ENCODE measurements around the gene PCNX2.

Gene PCNX2

DNA sequence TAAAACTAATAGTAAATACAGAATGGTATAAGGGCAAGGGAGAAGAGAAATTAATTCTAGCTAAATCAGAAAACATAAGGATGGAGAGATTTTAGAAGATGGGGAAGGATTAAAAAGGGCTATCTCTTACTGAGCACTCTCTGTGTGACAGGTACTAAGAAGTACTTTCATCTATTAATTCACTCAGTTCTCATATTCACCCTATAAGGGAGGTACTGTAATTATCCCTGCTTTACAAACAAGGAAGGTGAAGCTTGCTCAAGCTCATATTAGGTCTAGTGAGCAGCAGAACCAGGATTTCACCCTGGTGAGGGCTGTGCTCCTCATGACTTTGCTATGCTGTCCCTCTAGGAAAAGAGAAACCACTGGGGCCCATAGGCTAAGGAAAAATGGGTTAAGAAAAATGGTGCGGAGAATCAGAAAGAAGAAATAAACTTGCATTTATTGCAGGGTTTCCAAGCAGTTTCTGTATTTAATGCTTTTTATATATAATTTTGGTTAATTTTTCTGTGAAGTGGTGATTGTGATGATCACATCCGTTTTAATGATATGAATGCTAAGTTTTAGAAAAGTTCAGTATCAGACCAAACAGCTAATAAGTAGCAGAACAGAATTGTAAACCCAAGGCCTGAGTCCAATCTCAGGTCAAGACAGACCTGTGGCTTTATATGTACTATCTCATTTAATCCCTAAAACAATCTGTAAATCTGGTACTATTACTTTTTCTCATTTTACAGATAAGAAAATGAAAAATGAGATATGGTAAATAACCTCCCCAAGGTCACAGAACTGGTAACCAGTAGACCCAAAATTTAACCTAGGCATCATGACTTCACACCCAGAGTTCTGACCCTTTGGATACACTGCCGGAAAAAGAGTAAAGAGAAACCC is 1.7 kb downstream of the PCNX2 start:
- no peak overlapping the region for H3K4me3 ChIP-seq (ENCODE audit: low read length)

DNA sequence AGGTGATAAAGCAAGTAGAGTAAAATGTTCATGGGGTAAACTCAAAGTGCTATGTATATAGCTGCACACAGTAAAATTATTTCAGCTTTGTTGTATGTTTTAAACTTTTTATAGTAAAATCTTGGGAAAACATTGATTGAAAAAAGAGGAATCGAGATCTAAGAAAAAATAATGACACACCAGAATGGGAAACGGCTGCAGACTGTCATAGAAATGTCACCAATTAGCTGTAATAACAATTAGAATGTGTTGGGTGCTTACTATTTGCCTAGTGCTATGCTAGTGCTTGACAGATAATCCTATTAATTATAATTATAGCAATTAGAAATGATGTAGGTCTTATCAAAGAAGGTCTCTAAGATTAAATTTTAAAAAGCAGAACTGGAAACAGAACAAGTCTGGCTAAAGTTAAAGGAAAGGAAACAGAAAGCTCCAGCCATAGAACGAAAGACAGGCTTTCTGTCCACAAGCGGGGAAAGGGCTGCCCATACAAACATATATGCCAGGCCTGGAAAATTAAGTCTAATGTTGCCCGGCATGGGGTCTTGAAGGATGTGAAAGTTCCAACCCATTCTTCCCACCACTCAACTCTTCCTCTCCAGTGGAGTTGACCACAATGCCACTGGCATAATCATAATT is 5.0 kb downstream of the PCNX2 start:
- no peak overlapping the region for H3K4me2 ChIP-seq (ENCODE audit: low read length)
- no peak overlapping the region for H3K18ac ChIP-seq (ENCODE audit: low read length)
- H4K5ac ChIP-seq (ENCODE audit: low read length) = no peak overlapping the region
- H3K36me3 ChIP-seq (ENCODE audit: control insufficient read depth, insufficient read depth, low read length) = no peaks in the 10 kb centered on the region
- H2AK5ac ChIP-seq (ENCODE audit: low read length) = no peak overlapping the region
- no peaks in the 10 kb centered on the region for H3K4me1 ChIP-seq (ENCODE audit: control insufficient read depth, low read depth, low read length)
- no peak for DNase-seq
- no peak overlapping the region for H2BK15ac ChIP-seq (replicated peaks; ENCODE audit: low read depth)
- no peak overlapping the region for H3K23ac ChIP-seq (ENCODE audit: low read length)
- H2BK5ac ChIP-seq (ENCODE audit: low read length) = no peak overlapping the region
- no peak overlapping the region for H3K4me3 ChIP-seq (ENCODE audit: low read length)
- H3K27me3 ChIP-seq (ENCODE audit: insufficient read depth, low read length, poor library complexity) = no peaks in the 10 kb centered on the region
- WGBS (ENCODE audit: extremely low coverage, insufficient coverage, low lambda C conversion rate) = no CpG with 5 or more reads among the region's 5 CpGs
- H2BK120ac ChIP-seq (ENCODE audit: low read depth, low read length) = no peak overlapping the region
- H3K56ac ChIP-seq (ENCODE audit: low read length) = no peak overlapping the region
- peaks cover 40% of the 10 kb centered on the region for H3K79me2 ChIP-seq (ENCODE audit: control insufficient read depth, insufficient read depth, low read length)
- no peak overlapping the region for H3K4ac ChIP-seq (ENCODE audit: low read depth, low read length)
- H3K9ac ChIP-seq (ENCODE audit: low read length) = no peak overlapping the region
- no peak overlapping the region for H3K27ac ChIP-seq (ENCODE audit: low read depth, low read length)
- H3K79me1 ChIP-seq (ENCODE audit: low read length) = peaks cover 8% of the 10 kb centered on the region
- no peak overlapping the region for H4K8ac ChIP-seq (ENCODE audit: low read depth, low read length)

More for the DNA sequence above, 1.7 kb downstream of the PCNX2 start:
- peaks cover 26% of the 10 kb centered on the region for H3K79me2 ChIP-seq (ENCODE audit: control insufficient read depth, insufficient read depth, low read length)
- H3K27me3 ChIP-seq (ENCODE audit: insufficient read depth, low read length, poor library complexity) = no peaks in the 10 kb centered on the region
- H3K27ac ChIP-seq (ENCODE audit: low read depth, low read length) = no peak overlapping the region
- H3K4me2 ChIP-seq (ENCODE audit: low read length) = no peak overlapping the region
- H3K9ac ChIP-seq (ENCODE audit: low read length) = no peak overlapping the region
- H3K4ac ChIP-seq (ENCODE audit: low read depth, low read length) = no peak overlapping the region
- no peak overlapping the region for H2BK15ac ChIP-seq (replicated peaks; ENCODE audit: low read depth)
- H2BK120ac ChIP-seq (ENCODE audit: low read depth, low read length) = no peak overlapping the region
- no peak overlapping the region for H3K18ac ChIP-seq (ENCODE audit: low read length)
- H4K8ac ChIP-seq (ENCODE audit: low read depth, low read length) = no peak overlapping the region
- no peak overlapping the region for H3K56ac ChIP-seq (ENCODE audit: low read length)
- no peak overlapping the region for H2AK5ac ChIP-seq (ENCODE audit: low read length)
- no peaks in the 10 kb centered on the region for H3K36me3 ChIP-seq (ENCODE audit: control insufficient read depth, insufficient read depth, low read length)
- no peaks in the 10 kb centered on the region for H3K4me1 ChIP-seq (ENCODE audit: control insufficient read depth, low read depth, low read length)
- no peak overlapping the region for H4K5ac ChIP-seq (ENCODE audit: low read length)
- H3K23ac ChIP-seq (ENCODE audit: low read length) = no peak overlapping the region
- DNase-seq = peak; percentile 66
- H3K79me1 ChIP-seq (ENCODE audit: low read length) = peaks cover 3% of the 10 kb centered on the region
- WGBS (ENCODE audit: extremely low coverage, insufficient coverage, low lambda C conversion rate) = no CpG with 5 or more reads among the region's 3 CpGs
- H2BK5ac ChIP-seq (ENCODE audit: low read length) = no peak overlapping the region

DNA sequence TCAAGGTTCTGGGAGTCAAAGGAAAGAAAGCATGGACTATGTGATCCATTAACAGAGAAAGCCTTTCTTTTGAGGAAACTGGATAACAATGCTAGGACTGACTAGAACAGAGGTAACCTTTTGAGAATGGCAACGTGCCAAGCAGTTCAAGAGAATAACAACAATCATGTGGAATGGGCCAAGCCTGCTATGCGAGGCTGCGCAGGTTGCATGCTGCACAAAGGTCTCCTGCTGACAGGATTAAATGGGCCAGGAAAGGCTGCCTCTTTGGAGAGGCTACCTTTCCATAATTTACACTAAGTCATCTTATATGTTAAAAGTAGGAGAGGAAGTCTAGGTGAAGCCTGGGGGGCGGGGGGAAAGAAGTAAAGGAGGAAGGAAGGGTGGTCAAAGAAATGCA is 5.8 kb downstream of the PCNX2 start:
- WGBS (ENCODE audit: extremely low coverage, insufficient coverage, low lambda C conversion rate) = no CpG with 5 or more reads among the region's 4 CpGs
- no peak overlapping the region for H4K8ac ChIP-seq (ENCODE audit: low read depth, low read length)
- peaks cover 9% of the 10 kb centered on the region for H3K79me1 ChIP-seq (ENCODE audit: low read length)
- no peak overlapping the region for H2BK120ac ChIP-seq (ENCODE audit: low read depth, low read length)
- no peak overlapping the region for H3K4me2 ChIP-seq (ENCODE audit: low read length)
- H3K4me3 ChIP-seq (ENCODE audit: low read length) = no peak overlapping the region
- no peak overlapping the region for H3K18ac ChIP-seq (ENCODE audit: low read length)
- no peak overlapping the region for H3K27ac ChIP-seq (ENCODE audit: low read depth, low read length)
- H3K23ac ChIP-seq (ENCODE audit: low read length) = no peak overlapping the region
- H3K4ac ChIP-seq (ENCODE audit: low read depth, low read length) = no peak overlapping the region
- no peak overlapping the region for H4K5ac ChIP-seq (ENCODE audit: low read length)
- H3K79me2 ChIP-seq (ENCODE audit: control insufficient read depth, insufficient read depth, low read length) = peaks cover 42% of the 10 kb centered on the region
- no peak overlapping the region for H2BK15ac ChIP-seq (replicated peaks; ENCODE audit: low read depth)
- no peak overlapping the region for H2AK5ac ChIP-seq (ENCODE audit: low read length)
- no peak for DNase-seq
- no peak overlapping the region for H2BK5ac ChIP-seq (ENCODE audit: low read length)
- H3K36me3 ChIP-seq (ENCODE audit: control insufficient read depth, insufficient read depth, low read length) = no peaks in the 10 kb centered on the region
- H3K4me1 ChIP-seq (ENCODE audit: control insufficient read depth, low read depth, low read length) = no peaks in the 10 kb centered on the region
- H3K56ac ChIP-seq (ENCODE audit: low read length) = no peak overlapping the region
- no peaks in the 10 kb centered on the region for H3K27me3 ChIP-seq (ENCODE audit: insufficient read depth, low read length, poor library complexity)
- no peak overlapping the region for H3K9ac ChIP-seq (ENCODE audit: low read length)

DNA sequence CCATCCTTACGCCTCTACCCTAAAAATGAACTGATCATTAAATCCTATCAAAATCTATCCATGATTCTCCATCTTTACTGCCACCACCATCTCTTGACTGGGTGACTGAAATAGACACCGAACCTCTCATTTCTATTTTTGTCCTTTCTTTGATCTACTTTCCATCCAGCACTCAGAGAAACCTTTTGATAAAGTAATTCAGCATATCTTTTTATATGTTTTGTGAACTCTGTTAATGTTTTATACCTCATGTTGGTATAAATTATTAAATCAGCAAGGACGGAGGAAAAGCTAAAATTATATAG is 13.0 kb downstream of the PCNX2 start:
- WGBS (ENCODE audit: extremely low coverage, insufficient coverage, low lambda C conversion rate) = no CpG with 5 or more reads among the region's 3 CpGs
- peaks cover 10% of the 10 kb centered on the region for H3K79me1 ChIP-seq (ENCODE audit: low read length)

DNA sequence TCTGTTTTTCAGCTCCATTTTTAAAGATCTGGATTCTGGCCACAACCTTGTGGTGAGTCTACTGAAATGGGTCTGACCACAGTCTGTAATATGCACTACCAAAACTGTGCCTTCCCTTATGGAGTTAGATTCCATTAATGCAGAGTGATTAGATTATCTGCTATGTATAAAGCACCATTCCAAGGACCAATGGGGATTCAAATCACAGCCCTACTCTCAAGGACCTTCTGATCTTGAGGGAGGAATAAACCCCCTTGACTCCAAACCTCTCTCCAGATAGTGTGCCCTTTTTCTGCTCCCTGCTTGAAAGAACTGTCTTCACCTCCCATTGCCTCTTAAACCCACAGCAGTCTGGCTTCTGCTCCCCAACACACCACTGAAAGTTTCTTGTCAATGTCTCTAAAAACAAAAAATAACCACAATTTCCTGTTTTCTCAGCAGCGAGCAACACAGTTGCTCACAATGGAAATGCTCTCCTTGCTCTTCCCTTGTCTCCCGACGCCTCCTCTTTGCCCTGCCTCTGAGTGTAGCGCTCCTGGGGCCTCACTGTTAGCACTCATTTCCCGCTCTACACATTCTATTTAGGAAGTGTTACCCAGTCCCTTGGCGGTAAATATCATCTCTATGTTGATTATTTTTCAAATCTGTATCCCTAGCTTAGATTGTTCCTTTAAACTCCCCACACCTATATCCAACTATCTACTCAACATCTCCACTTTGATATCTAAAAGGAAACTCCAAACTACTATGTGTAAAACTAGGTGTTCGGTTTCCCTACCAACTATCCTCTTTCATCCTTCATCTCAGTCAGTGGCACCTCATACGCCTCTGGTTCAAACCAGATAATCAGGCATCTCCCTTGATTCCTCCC is 13.6 kb downstream of the PCNX2 start:
- peaks cover 17% of the 10 kb centered on the region for H3K79me2 ChIP-seq (ENCODE audit: control insufficient read depth, insufficient read depth, low read length)
- no CpG with 5 or more reads among the region's 8 CpGs for WGBS (ENCODE audit: extremely low coverage, insufficient coverage, low lambda C conversion rate)
- no peak overlapping the region for H3K4me2 ChIP-seq (ENCODE audit: low read length)
- DNase-seq = no peak
- H2AK5ac ChIP-seq (ENCODE audit: low read length) = no peak overlapping the region
- H3K36me3 ChIP-seq (ENCODE audit: control insufficient read depth, insufficient read depth, low read length) = no peaks in the 10 kb centered on the region
- no peak overlapping the region for H2BK5ac ChIP-seq (ENCODE audit: low read length)
- H3K27me3 ChIP-seq (ENCODE audit: insufficient read depth, low read length, poor library complexity) = no peaks in the 10 kb centered on the region
- H4K8ac ChIP-seq (ENCODE audit: low read depth, low read length) = no peak overlapping the region
- H3K79me1 ChIP-seq (ENCODE audit: low read length) = peaks cover 11% of the 10 kb centered on the region
- no peak overlapping the region for H3K9ac ChIP-seq (ENCODE audit: low read length)
- no peak overlapping the region for H3K4ac ChIP-seq (ENCODE audit: low read depth, low read length)
- no peak overlapping the region for H2BK120ac ChIP-seq (ENCODE audit: low read depth, low read length)
- no peaks in the 10 kb centered on the region for H3K4me1 ChIP-seq (ENCODE audit: control insufficient read depth, low read depth, low read length)
- H3K18ac ChIP-seq (ENCODE audit: low read length) = no peak overlapping the region
- no peak overlapping the region for H3K4me3 ChIP-seq (ENCODE audit: low read length)
- H3K23ac ChIP-seq (ENCODE audit: low read length) = no peak overlapping the region
- no peak overlapping the region for H2BK15ac ChIP-seq (replicated peaks; ENCODE audit: low read depth)
- H3K56ac ChIP-seq (ENCODE audit: low read length) = no peak overlapping the region
- H4K5ac ChIP-seq (ENCODE audit: low read length) = no peak overlapping the region
- no peak overlapping the region for H3K27ac ChIP-seq (ENCODE audit: low read depth, low read length)

More for the DNA sequence above, 13.0 kb downstream of the PCNX2 start:
- no peak overlapping the region for H3K27ac ChIP-seq (ENCODE audit: low read depth, low read length)
- no peak overlapping the region for H3K4me2 ChIP-seq (ENCODE audit: low read length)
- no peak overlapping the region for H3K18ac ChIP-seq (ENCODE audit: low read length)
- H3K56ac ChIP-seq (ENCODE audit: low read length) = no peak overlapping the region
- H2BK15ac ChIP-seq (replicated peaks; ENCODE audit: low read depth) = no peak overlapping the region
- H4K8ac ChIP-seq (ENCODE audit: low read depth, low read length) = no peak overlapping the region
- no peak overlapping the region for H2BK120ac ChIP-seq (ENCODE audit: low read depth, low read length)
- H3K79me2 ChIP-seq (ENCODE audit: control insufficient read depth, insufficient read depth, low read length) = peaks cover 19% of the 10 kb centered on the region
- H3K4me1 ChIP-seq (ENCODE audit: control insufficient read depth, low read depth, low read length) = no peaks in the 10 kb centered on the region
- no peak overlapping the region for H3K4ac ChIP-seq (ENCODE audit: low read depth, low read length)
- H2AK5ac ChIP-seq (ENCODE audit: low read length) = no peak overlapping the region
- H4K5ac ChIP-seq (ENCODE audit: low read length) = no peak overlapping the region
- no peak overlapping the region for H2BK5ac ChIP-seq (ENCODE audit: low read length)
- no peak overlapping the region for H3K4me3 ChIP-seq (ENCODE audit: low read length)
- no peaks in the 10 kb centered on the region for H3K27me3 ChIP-seq (ENCODE audit: insufficient read depth, low read length, poor library complexity)
- H3K23ac ChIP-seq (ENCODE audit: low read length) = no peak overlapping the region
- DNase-seq = no peak
- no peaks in the 10 kb centered on the region for H3K36me3 ChIP-seq (ENCODE audit: control insufficient read depth, insufficient read depth, low read length)
- no peak overlapping the region for H3K9ac ChIP-seq (ENCODE audit: low read length)
